A549 (cell line): ENCODE results near the gene RCOR2.

Experiments used
- CHD2 ChIP-seq: fragments of 150-350 bp; IDR thresholded peaks from 2 replicates; pipeline ENCODE4 v1.6.1; 2014; ENCODE audit warnings: low read length; ENCODE audit not compliant: partially characterized antibody
- CTCF ChIP-seq: fragments of >200 bp; sonication (Bioruptor Twin); formaldehyde crosslinking; IDR thresholded peaks from 3 replicates; pipeline ENCODE4 v1.5.1; 2016
- HMGXB4 ChIP-seq: fragments of 250-450 bp; sonication (Bioruptor Pico); IDR thresholded peaks from 2 replicates; pipeline ENCODE4 v1.5.0; 2021; ENCODE audit warnings: mild to moderate bottlenecking, moderate library complexity, borderline replicate concordance
- MYC ChIP-seq: IDR thresholded peaks from 2 replicates; pipeline ENCODE4 v1.6.1; 2012; ENCODE audit warnings: mild to moderate bottlenecking, inconsistent platforms, low read length, improper control_type of control experiment, borderline replicate concordance
- POLR2A ChIP-seq: IDR thresholded peaks from 2 replicates; pipeline ENCODE4 v1.6.1; 2012; ENCODE audit warnings: mild to moderate bottlenecking, low read length
- SREBF2 ChIP-seq: fragments of 450-650 bp; IDR thresholded peaks from 2 replicates; pipeline ENCODE4 v1.6.1; 2014; ENCODE audit warnings: mild to moderate bottlenecking, moderate library complexity

GRCh38 chr11:63879598-63880402, 37.2 kb downstream of the RCOR2 start:
- no peak for TF ChIP-seq POLR2A
- no peak for TF ChIP-seq CTCF
- no peak for TF ChIP-seq SREBF2
- no peak for TF ChIP-seq CHD2
- no peak for TF ChIP-seq MYC
- TF ChIP-seq HMGXB4 (CRISPR knock-in tag): no peak
